GM18505 (cell line): Measurements from ENCODE around the gene CRAT.

ENCODE experiments used
- ATAC-seq: cut with Tn5 transposase; IDR thresholded peaks from one replicate; pipeline ENCODE4 v1.9.1; 2021; ENCODE audit not compliant: unreplicated experiment
- POLR2A ChIP-seq: IDR thresholded peaks from 4 replicates; pipeline ENCODE4 v1.6.1; 2011; ENCODE audit warnings: borderline replicate concordance; ENCODE audit not compliant: insufficient read depth, insufficient read length; ENCODE audit errors: extremely low read depth

Gene CRAT

DNA sequence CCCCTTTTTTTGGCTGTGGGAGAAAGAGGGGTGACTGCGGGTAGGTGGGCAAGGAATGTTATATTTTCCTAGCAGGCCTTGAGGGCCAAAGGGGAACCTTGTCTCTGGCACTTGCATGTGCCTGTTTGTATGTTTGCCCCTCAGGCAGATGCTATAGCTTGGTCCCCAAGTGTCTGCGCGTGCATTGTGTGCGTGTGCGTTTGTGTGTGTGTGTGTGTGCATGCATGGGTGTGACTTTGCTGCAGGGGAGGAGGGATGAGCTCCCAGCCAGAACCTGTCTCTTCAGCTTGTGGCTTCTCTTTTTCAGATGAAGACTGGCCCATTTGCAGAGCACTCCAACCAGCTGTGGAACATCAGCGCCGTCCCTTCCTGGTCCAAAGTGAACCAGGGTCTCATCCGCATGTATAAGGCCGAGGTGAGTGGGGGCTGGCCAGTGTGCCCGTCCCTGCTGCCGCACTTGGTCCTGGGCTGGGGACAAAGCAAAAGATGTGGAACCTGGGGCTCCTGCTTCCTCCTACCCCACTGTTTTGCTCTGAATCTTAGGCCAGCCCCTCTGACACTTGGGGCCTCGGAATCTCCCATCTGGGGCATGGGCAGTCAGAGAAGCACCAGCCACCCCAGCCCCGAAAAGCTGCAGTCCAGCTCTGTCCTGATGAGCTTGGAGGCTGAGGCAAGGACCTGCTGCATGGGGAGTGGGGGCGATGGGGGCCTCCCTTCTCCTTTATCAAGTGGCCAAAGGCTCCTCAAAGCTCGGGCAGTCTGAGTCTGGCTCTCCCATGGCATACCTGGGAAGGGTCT, 31.7 kb upstream of the CRAT start:
- TF ChIP-seq POLR2A, result no peak
- ATAC-seq, result no peak

DNA sequence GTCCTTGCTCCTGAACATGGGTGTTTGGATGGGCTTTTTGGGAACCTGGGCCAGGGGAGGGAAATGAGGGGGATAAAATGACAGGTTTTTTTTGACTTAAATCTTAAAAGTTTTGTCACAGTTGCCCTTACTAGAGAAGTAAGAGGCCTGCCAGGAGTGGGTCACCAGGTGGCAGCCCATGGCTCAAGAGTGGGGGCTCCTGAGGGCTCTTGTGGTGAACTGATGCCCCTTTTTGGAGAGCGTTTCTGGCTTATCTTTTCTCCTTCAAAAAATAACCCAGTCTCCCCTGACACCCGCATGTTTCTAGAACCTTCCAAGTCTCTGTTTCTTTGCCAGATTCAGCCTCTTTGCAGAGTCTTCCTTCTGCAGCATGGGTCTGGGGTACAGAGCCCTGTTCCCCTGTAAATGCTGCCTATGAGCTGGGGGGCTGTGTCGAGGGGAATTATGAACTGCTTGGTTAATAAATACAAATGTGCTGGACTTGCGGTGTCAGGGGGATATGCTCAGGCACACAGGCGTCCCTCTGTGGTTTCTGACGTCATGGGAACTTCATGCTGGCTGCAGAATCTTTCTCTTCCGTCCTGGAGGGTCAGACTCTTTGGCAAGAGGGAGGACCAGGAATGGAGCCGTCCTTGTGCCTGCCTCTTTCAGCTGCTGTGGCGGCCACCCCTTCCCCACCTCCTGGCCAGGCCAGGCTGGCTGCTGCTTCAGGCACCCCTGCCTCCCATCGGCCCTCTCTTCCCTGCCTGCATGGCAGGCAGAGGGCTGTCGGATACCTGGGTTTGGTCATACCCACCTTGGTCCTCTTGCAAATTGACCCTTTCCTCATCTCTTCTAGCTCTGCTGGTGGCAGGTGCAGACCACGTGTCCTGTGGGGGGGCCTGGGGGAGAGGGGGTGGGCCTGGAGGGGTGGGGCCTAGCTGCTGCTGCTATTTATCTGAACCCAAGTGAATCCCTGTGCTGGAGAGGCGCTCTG, 30.8 kb upstream of the CRAT start:
- peak; percentile 35 for TF ChIP-seq POLR2A
- no peak for ATAC-seq

DNA sequence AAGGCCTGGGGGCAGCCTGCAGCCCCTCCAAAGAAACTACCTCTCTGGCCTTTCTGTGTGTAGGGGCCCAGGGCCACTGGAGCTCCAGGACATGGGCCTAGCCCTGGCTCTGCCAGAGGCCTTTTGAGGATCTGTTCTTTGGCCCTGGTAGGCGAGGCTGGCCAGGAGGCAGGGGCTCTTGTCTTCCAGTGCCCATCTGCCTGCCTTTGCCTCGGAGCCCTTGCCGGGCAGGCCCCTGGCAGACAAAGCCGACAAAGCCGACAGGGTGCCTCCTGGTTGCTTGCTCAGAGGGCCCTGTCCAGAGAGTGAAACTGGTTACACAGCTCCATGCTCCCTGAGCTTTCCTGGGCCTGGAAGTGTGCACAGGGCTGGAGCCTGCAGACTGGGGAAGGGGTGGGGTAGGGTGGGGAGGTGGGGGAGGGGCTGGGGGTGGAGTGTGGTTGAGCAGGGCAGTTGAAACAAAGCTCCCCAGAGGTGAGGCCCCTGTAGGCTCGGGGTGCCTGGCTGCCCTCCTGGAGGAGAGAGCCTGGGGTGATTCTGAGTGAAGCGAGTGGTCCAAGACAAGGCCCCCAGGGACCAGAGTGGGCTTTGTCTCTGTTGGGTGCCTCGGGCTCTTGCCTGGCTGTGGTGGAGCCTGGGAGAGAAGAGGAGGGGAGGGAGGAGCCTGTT, 29.9 kb upstream of the CRAT start:
- peak; percentile 19 for ATAC-seq
- no peak for TF ChIP-seq POLR2A

DNA sequence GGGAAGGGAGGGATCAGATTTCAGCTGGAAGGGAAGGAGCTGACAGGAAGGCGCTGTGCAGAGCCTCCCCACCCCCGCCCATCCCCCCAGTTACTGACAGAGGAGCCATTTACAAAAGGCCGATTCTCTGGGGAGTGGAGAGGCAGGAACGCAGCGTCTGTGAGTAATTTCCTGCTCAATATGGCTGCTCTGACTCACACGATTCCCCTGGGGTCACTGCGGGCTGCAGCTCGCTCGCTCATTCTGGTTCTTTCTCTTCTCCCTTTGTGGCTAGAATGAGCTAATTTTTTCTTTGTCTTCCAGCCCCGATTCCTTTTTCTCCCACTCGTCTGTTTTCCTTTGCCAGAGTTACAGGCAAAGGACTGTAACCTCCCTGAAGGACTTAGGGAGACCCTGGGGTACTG, 29.4 kb upstream of the CRAT start:
- peak; percentile 43 for ATAC-seq
- peak; percentile 44 for TF ChIP-seq POLR2A

DNA sequence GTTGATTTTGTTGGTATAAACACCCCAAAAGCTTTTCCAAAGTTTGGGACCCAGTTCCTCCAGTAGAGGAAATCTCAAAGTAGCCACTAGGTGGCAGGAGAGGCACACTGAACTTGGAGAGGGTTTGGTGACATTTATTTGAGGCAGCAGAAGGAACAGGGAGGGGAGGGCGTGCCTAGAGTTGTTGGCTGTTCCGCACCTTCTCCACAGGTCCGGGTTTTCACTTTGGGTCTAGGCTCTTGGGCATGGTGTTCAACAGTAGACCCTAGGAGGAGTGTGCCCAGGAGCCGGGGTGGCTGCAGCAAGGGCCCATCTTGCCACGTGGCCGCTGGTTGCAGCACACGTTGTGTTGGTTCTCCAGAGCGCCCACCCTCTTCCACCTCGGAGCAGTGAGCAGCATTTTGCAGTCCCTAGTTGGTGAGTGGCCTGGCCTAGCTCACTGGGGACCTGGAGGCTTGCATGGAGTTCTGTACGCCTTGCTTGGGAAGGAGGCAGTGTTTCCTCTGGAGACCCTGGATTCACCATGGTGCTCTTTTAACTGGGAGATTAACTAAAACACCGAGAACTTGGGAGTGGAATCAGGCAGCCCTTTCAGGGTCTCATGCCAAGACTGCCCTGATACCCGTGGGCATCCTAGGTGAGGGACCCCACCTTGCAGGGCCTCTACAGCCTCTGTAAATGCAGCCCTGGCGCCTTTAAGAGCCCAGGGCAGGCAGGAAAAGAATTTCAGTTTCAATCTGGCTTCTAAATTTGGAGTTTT, 28.8 kb upstream of the CRAT start:
- no peak for ATAC-seq
- TF ChIP-seq POLR2A, result no peak

DNA sequence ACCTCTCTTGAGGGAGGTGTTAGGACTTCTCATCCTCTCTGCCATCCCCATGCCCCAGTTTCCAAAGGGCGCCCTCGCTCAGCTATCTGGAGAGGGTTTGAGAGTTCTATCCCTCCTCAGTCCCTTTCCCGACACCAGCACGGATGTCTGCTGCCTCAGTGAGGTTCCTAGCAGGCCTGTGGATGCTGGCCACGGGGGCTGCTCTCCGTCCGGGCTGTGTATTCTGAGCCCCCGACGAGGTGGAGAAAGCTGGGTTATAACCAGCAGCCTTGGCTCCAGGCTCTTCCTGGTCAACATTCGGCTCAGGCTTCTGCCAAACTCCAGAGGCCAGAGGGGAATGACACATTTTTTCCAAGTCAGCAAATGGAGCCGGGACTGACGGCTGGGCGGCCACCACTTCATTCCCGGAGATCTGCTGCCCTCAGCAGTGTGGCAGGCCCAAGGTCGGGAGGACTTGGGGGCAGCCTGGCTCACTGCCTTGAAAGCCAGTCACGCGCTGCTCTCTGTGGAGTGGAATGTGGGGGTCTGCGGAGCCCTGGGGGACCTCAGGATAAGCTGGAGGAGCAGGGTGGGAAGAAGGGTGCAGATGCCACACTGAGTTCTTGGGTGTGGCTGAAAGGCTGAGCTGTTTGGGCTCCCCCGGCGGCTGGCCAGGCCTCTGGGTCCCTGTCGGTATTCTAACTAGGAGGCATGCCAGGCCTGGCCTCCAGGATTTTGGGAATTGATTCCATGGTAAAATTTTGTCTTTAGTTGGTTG, 28.1 kb upstream of the CRAT start:
- no peak for ATAC-seq
- TF ChIP-seq POLR2A, result no peak

DNA sequence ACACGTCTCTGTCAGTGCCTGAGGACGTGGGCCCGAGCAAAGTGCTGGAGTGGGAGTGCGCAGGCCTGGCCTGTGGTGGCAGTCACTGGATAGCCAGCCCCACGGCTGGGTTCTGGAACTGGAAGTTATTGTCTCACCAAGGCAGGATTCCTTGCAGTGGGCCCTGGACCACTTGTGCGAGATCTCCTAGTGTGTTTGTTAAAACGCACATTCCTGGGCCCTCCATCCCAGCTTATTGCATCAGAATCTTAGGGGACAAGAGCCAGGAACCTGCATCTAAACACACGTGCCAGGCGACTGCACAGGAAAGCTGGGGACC, 27.5 kb upstream of the CRAT start:
- ATAC-seq, result no peak
- TF ChIP-seq POLR2A, result no peak

DNA sequence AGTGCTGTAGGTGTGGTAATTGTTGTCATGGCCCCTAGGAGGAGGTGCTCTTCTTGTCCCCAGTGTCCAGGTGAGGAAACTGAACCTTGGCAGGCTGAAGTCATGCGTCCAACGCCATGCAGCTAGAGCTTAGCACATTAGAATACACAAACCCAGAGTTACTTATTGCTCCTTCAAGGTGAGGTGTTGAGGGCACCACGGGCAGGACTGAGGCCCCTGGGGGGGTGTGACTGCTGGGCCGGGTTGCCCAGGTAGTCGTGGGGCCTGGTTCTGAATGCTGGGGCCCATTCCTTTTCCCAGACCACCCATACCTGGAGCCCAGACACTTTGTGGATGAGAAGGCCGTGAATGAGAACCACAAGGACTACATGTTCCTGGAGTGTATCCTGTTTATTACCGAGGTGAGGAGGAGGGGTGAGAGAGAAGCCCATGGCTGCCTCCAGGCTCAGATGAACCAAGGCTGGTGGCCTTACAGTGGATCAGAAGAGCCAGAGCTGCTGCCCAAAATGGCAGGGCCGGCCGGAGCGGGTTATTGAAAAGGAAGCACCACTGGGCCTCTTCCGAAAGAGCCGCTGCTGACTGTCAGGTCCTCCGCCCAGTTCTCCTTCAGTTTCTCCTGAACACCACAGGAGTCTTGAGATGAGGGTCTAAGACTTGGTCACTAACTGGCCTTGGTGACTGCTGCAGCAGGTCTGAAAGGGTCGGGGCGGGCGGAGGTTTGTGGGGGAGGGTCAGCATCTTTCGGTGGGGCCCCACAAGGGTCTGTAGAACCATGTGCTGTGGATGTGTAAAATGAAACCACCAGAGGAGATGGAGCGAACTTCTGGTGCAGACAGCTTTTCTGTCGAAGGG, 26.9 kb upstream of the CRAT start:
- no peak for ATAC-seq
- no peak for TF ChIP-seq POLR2A

DNA sequence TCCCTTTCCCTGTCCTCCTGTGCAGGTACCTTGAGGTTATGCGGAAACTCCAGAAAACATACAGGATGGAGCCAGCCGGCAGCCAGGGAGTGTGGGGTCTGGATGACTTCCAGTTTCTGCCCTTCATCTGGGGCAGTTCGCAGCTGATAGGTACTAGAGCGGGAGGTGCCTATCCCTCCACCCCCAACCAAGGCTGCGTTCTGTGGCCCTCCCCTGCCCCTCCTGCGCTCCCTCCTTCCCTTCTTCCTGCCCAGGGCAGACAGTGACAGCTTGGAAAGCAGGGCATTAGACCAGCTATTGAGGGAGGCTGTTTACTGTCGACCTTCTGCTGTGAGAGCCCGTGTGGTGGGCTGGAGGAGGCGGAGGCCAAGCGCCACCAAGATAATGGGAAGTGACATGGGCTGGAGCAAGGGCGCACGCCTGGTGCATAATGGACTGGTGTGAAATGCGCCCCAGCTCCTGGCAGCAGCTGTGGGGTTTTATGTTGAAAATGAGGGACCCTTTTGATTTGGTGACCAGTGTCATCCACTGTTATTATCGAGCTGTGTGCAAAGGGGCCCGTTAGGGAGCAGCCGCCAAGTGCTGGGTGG, 25.9 kb upstream of the CRAT start:
- ATAC-seq, result no peak
- TF ChIP-seq POLR2A, result no peak

DNA sequence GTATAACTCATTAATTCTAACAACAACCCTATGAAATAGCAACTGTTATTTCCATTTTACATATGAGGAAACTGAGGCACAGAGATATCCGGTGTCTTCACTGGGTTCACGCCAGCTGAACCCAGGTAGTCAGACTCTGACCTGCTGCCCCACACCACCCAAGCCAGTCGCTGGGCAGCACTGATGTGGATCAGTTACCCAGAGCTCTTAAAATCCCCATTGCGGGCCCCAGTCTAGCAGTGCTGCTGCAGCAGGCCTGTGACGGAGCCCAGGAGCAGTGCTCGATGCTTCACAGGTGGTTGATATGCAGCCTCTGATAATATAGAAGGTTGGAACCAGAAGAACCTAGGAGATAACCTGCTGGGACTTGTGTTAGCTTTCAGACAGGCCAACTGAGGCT, 24.9 kb upstream of the CRAT start:
- no peak for ATAC-seq
- TF ChIP-seq POLR2A, result no peak

DNA sequence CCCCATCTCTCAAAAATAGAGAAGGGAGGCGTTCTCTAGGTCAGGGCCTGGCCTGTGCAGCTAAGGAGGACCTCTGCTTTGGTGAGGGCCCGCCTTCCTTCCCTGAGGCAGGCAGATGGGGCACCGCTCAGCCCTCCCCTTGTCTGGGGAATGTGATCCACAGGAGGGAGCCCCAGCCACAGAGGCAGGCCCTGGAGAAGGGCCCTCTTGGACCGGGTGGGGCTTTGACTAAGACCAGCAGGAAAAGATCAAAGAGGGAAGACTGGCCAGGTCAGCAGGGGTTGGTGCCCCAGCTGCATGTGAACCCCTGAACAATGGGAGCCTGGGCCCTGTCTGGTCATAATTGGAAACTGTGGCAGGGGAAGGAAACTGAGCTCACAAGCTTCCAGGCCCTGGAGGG, 22.5 kb upstream of the CRAT start:
- no peak for ATAC-seq
- TF ChIP-seq POLR2A, result no peak
